Thyroid gland (tissue), 4 donors: Measurements from ENCODE around the gene EIF2S2.

Experiments
- CTCF ChIP-seq, 6 experiments: fragments of 200-600 bp in 3 of 6; fragments of 450-650 bp in 3 of 6; sonication (generic) in 3 of 6; IDR thresholded peaks; one replicate each; pipeline ENCODE4 v1.5.1; 2016 to 2019; ENCODE audit warnings: antibody characterized with exemption in 6 of 6, mild to moderate bottlenecking in 2 of 6, inconsistent platforms in 1 of 6, moderate library complexity in 1 of 6
- POLR2A ChIP-seq, 2 donors: fragments of 450-650 bp; IDR thresholded peaks; one replicate each; pipeline ENCODE4 v1.6.1; 2017; ENCODE audit warnings: antibody characterized with exemption in 2 of 2, mild to moderate bottlenecking in 2 of 2, moderate library complexity in 1 of 2

GRCh38 chr20:34049897-34050695 lies 61.9 kb downstream of the EIF2S2 start:
- TF ChIP-seq CTCF (IDR thresholded peaks at IDR 0.05), result no peak
- TF ChIP-seq POLR2A (IDR thresholded peaks at IDR 0.05), result no peak
